GM12878 (cell line): ENCODE results near the gene CD164L2. TPM values are rescaled to one million over a fixed set of nuclear protein-coding genes. Genes with fewer than 3 reads are reported as not detected.
A peak's percentile ranks its signal among the peaks of the same experiment; 100 is the strongest.

Experiments
- ATAC-seq: fragments of 200-7000 bp; cut with Tn5 transposase; 3 replicates; pipeline ENCODE4 v1.9.1; 2020; ENCODE audit warnings: mild to moderate bottlenecking, moderate library complexity
- BruUV-seq: library from RNA; stranded (reverse); fragments of 400-500 nt; replicated peaks from 2 replicates; lab custom pipeline; 2021; lab: Mats Ljungman, UMichigan
- CTCF ChIA-PET: fragments of 300-600 bp; sonication (Branson Sonifier 250); formaldehyde crosslinking; extraction: SDS; loops from one replicate; lab custom pipeline; 2021; ENCODE audit warnings: inconsistent platforms; lab: Yijun Ruan, JAX
- POLR2A ChIA-PET: fragments of 350-600 bp; formaldehyde crosslinking; extraction: SDS; loops from one replicate; lab custom pipeline; 2021; ENCODE audit warnings: inconsistent platforms; lab: Charles Lee
- RAD21 ChIA-PET: fragments of 300-600 bp; sonication (Branson Sonifier 250); formaldehyde crosslinking; loops from one replicate; lab custom pipeline; 2023; ENCODE audit warnings: antibody characterized with exemption; ENCODE audit not compliant: unreplicated experiment; lab: Charles Lee
- SMC1A ChIA-PET: fragments of 300-600 bp; sonication (Branson Sonifier 250); formaldehyde crosslinking; loops from one replicate; lab custom pipeline; 2023; ENCODE audit not compliant: unreplicated experiment, uncharacterized antibody; lab: Charles Lee
- DNase-seq: peaks from one replicate; pipeline ENCODE4 v3.0.0-alpha.2; 2011; ENCODE audit warnings: low read depth, low spot score
- FAIRE-seq: peaks from 3 replicates; lab custom pipeline; 2011; peaks lifted over from hg19 to GRCh38; lab: Jason Lieb, UNC
- H2AFZ ChIP-seq: 2 replicates; pipeline ENCODE4 v1.6.0; 2011; ENCODE audit warnings: low read depth, low read length, control low read depth; ENCODE audit not compliant: control insufficient read depth
- H3K27ac ChIP-seq: 2 replicates; pipeline ENCODE4 v1.5.1; 2011; ENCODE audit warnings: control low read depth; ENCODE audit not compliant: control insufficient read depth, insufficient read depth
- H3K27me3 ChIP-seq, 2 experiments: replicated peaks in 1 of 2; 2 replicates each; pipeline versions ENCODE4 v1.6.0 to v1.6.1; 2011; ENCODE audit warnings: low read length in 1 of 2; ENCODE audit not compliant: control insufficient read depth in 2 of 2, insufficient read depth in 2 of 2
- H3K36me3 ChIP-seq, 2 experiments: 2 replicates each; pipeline ENCODE4 v1.5.1; 2011; ENCODE audit warnings: low read length in 1 of 2; ENCODE audit not compliant: control insufficient read depth in 2 of 2, insufficient read depth in 2 of 2
- H3K4me1 ChIP-seq: 2 replicates; pipeline ENCODE4 v1.6.1; 2011; ENCODE audit warnings: mild to moderate bottlenecking, low read length, moderate library complexity, mixed read lengths; ENCODE audit not compliant: control insufficient read depth, insufficient read depth
- H3K4me2 ChIP-seq: 2 replicates; pipeline ENCODE4 v1.6.0; 2011; ENCODE audit warnings: control low read depth; ENCODE audit not compliant: control insufficient read depth, insufficient read depth
- H3K4me3 ChIP-seq: fragments of 200-600 bp; sonication (generic); 2 replicates; pipeline ENCODE4 v1.5.1; 2016
- H3K79me2 ChIP-seq: 2 replicates; pipeline ENCODE4 v1.6.0; 2011; ENCODE audit warnings: low read length; ENCODE audit not compliant: control insufficient read depth, insufficient read depth
- H3K9ac ChIP-seq: 2 replicates; pipeline ENCODE4 v1.8.0; 2011; ENCODE audit warnings: low read length, control low read depth, mixed read lengths; ENCODE audit not compliant: control insufficient read depth, insufficient read depth
- H3K9me3 ChIP-seq: replicated peaks from 3 replicates; pipeline ENCODE4 v1.5.1; 2011; ENCODE audit warnings: mild to moderate bottlenecking, low read length; ENCODE audit not compliant: control insufficient read depth, insufficient read depth
- H4K20me1 ChIP-seq: 2 replicates; pipeline ENCODE4 v1.6.0; 2011; ENCODE audit not compliant: control insufficient read depth, insufficient read depth
- EED ChIP-seq: sonication (generic); IDR thresholded peaks from 2 replicates; pipeline ENCODE4 v1.6.1; 2016; ENCODE audit warnings: antibody characterized with exemption, low read depth
- HCFC1 ChIP-seq: fragments of 150-350 bp; IDR thresholded peaks from 2 replicates; pipeline ENCODE4 v1.6.1; 2014; ENCODE audit warnings: low read length
- POLR2A ChIP-seq: IDR thresholded peaks from 2 replicates; pipeline ENCODE4 v1.6.1; 2011; ENCODE audit warnings: low read depth, mild to moderate bottlenecking, low read length
- STAT3 ChIP-seq: IDR thresholded peaks from 2 replicates; pipeline ENCODE4 v1.6.1; 2011; ENCODE audit warnings: low read depth, low read length, improper control_type of control experiment
- WRNIP1 ChIP-seq: IDR thresholded peaks from 2 replicates; pipeline ENCODE4 v1.6.1; 2011; ENCODE audit warnings: low read depth, low read length, improper control_type of control experiment, borderline replicate concordance
- WGBS: methylation state at CpG from one replicate; pipeline ENCODE4 v1.1.6; 2016; ENCODE audit warnings: low lambda C conversion rate; ENCODE audit not compliant: insufficient replicate concordance, insufficient coverage; ENCODE audit errors: missing lambda C conversion rate; 5-methylcytosine and 5-hydroxymethylcytosine counted together
- in situ Hi-C: fragments of 300-500 bp; cut with MboI; formaldehyde crosslinking; loops from 9 replicates; pipeline ENCODE4 v1.14.3; 2018; ENCODE audit warnings: mixed read lengths
- intact Hi-C: fragments of 100-400 bp; cut with micrococcal nuclease; formaldehyde crosslinking; loops from one replicate; pipeline ENCODE4 v1.14.2; 2022; ENCODE audit not compliant: unreplicated experiment
- polyA plus RNA-seq, 11 experiments: library from polyadenylated mRNA; depleted of rRNA in 4 of 11; unstranded in 6 of 11; stranded (reverse) in 5 of 11; fragments of >200 nt; fragmentation: Nextera tagmentation in 4 of 11; fragmentation: Illumina TruSeq in 1 of 11; extraction: Ambion mirVana in 4 of 11; extraction: Trizol in 1 of 11; gene quantifications; 1 replicate in 1 of 11; 2 replicates in 10 of 11; pipeline versions ENCODE4 v1.2.1 to v1.2.3, GENCODE V29; 2011 to 2016; ENCODE audit warnings: inconsistent platforms in 2 of 11, missing spikeins in 2 of 11, low read depth in 1 of 11
- total RNA-seq, 4 experiments: library from RNA; depleted of rRNA in 3 of 4; stranded (reverse); fragments of >200 nt in 3 of 4; fragmentation: Illumina TruSeq in 1 of 4; extraction: Trizol in 1 of 4; gene quantifications; 2 replicates each; pipeline versions ENCODE4 v1.2.1 to v1.2.3, GENCODE V29; 2013 to 2021
- TF ChIP-seq, protein P1 (sequence below): IDR thresholded peaks from 2 replicates; pipeline ENCODE4 v1.6.1; 2012; ENCODE audit warnings: low read depth, low read length, improper control_type of control experiment

CD164L2 gene
- total and polyA plus RNA-seq, 10 of the 15 experiments (the other 5 are each of a cell fraction or from before 2014, with no cell fraction given): not detected

DNA sequence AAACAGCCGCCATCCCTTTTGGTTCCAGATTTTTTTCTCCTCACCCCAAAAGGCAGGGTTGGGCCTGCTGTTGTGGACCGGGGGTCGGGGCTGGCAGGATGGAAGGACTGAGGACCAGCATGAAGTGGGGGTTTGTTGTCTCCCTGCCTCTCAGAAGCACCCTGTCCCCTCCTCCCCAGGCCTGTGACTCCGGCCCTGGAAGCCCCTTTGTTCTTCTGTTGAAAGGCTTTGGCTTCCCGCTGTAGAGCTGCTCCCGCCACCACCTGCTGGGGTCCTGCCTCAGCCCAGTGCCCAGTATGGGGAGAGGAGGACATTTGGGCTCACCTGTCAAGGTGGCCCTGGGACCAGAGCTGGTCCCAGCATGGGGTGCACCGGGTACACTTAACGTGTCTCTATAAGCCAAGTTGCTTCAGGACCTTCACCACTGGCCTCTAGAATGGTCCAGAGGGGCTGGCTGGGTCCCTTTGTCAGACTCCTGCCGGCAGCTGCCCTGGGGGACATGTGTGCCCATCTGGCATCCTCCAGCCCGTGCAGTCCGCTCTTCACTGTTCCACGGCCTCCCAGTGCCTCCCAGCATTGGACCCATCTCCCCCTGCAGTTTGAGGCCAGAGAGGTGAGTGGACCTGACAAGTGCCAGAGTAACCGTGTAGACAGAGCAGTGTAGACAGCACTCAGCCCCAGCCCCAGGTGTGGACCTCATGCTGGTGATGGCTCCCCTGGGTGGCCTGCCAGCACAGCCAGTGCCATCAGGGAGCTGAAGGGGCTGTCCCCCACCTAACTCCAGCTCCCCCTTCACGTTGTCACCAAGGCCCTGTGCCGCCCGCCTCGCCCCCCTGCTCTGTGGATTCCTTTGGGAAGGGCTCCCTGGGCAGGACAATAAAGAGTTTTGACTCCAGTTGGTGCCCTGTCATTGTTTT lies 47.4 kb downstream of the CD164L2 start (continued):
- TF ChIP-seq, protein P1, sequence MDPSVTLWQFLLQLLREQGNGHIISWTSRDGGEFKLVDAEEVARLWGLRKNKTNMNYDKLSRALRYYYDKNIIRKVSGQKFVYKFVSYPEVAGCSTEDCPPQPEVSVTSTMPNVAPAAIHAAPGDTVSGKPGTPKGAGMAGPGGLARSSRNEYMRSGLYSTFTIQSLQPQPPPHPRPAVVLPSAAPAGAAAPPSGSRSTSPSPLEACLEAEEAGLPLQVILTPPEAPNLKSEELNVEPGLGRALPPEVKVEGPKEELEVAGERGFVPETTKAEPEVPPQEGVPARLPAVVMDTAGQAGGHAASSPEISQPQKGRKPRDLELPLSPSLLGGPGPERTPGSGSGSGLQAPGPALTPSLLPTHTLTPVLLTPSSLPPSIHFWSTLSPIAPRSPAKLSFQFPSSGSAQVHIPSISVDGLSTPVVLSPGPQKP: no peak
- no peak for TF ChIP-seq HCFC1
- TF ChIP-seq EED: no peak

DNA sequence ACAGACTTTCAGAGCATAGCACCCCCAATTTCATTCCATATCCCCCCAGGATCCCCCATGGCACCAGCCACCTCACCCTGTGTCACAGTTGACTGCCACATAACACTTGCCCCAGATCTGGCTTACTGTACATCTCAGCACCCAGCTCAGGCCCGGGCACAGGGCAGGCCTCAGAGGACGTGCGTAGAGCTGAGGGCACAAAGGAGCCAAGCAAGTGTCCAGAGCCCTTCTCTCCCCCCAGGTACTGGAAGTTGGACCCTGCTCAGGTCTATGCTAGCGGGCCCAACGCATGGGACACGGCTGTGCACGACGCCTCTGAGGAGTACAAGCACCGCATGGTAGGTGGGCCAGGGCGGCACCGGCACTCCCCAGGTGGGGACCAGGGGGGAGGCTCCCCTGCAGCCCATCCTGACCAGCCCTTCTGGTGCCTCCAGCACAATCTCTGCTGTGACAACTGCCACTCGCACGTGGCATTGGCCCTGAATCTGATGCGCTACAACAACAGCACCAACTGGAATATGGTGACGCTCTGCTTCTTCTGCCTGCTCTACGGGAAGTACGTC lies 49.3 kb downstream of the CD164L2 start:
- CTCF ChIA-PET: interaction anchor here (0.9 to 4.4 kb wide), 19 partner anchors 9 to 286 kb away, joined by 3 to 77 read pairs (median 7); partner anchors contain the start of genes CD164L2, SYTL1 and TMEM222
- Histone ChIP-seq H2AFZ (no peak overlapping the region), H3K4me2 (no peak overlapping the region), H3K4me3 (no peak overlapping the region), H3K4me1 (no peaks in the 10 kb centered on the region), H3K9ac (no peak overlapping the region), H3K27ac (no peak overlapping the region), H3K9me3 (no peaks in the 10 kb centered on the region), H3K36me3 (peaks cover 13 to 25% of the 10 kb centered on the region in 2 experiments), H3K79me2 (peaks cover 4% of the 10 kb centered on the region; the same call in 1 of the 2 replicates), H3K27me3 (no peaks in the 10 kb centered on the region), H4K20me1 (no peaks in the 10 kb centered on the region; the same call in 1 of the 2 replicates)
- SMC1A ChIA-PET: interaction anchor here (0.6 to 2.4 kb wide), 3 partner anchors 23 to 273 kb away, joined by 3 to 10 read pairs (median 5); no protein-coding TSS in a partner anchor
- whole genome bisulfite sequencing: over 99% methylated on average over 17 of the region's 17 CpGs
- DNase-seq (no peak), ATAC-seq (no peak), FAIRE-seq (no peak)
- intact Hi-C loops: no loop called here
- in situ Hi-C loops: no loop called here
- RAD21 ChIA-PET: interaction anchor here (1.2 to 2.5 kb wide), 3 partner anchors 10 to 54 kb away, joined by 4 to 18 read pairs (median 9); no protein-coding TSS in a partner anchor
- peak; percentile 53 for TF ChIP-seq POLR2A
- no peak for TF ChIP-seq WRNIP1
- no peak for TF ChIP-seq STAT3
- POLR2A ChIA-PET: interaction anchor here (1.2 to 1.8 kb wide), 2 partner anchors 11 to 58 kb away, joined by 4 to 5 read pairs; partner anchors contain the start of gene TMEM222
- no TSS peak for BruUV-seq
